Measurements from ENCODE around the gene EPS8L2.

EPS8L2 gene

DNA sequence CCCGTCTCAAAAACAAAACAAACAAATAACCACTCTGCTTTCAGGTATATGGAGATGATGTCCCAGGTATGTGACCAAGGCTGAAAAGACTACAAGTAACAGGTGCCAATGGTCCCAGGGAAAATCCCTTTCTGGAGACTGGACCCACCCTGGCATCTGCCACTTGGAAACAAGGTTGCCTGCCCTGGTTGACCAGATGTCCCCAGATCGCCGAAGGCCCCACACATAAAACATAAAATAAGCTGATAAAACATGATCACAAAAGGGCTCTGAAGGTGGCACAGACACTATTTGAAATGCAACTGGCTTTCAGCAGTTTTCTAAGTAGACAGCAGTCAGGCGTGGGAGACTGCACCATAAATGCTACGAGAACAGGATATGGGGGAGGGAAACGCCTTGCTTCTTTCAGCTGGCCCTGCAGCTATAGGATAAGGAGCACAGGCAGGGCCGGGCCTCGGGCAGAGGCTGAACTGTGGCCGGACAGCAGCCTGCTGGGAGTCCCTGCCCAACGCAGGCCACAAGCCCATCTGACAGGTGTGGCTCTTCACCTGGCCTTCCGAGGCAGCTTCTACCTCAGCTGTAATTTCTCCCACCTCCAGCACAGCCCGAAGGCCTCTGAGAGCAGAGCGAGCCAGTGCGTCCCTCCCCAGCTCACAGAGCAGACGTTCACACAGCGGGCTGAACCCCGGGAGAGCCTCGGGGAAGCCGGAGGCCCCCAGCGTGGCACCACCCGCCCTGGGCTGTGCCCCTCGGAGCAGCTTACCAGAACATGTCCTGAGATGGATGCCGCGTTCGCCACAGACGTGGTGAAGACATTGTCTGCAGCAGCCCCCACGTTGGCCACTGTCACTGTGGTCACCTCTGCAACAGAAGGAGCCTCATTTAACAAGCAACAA, 15.0 kb upstream of the EPS8L2 start:
- no peak for DNase-seq

GRCh38 chr11:691710-692590, 14.1 kb upstream of the EPS8L2 start:
- DNase-seq = no peak

DNA sequence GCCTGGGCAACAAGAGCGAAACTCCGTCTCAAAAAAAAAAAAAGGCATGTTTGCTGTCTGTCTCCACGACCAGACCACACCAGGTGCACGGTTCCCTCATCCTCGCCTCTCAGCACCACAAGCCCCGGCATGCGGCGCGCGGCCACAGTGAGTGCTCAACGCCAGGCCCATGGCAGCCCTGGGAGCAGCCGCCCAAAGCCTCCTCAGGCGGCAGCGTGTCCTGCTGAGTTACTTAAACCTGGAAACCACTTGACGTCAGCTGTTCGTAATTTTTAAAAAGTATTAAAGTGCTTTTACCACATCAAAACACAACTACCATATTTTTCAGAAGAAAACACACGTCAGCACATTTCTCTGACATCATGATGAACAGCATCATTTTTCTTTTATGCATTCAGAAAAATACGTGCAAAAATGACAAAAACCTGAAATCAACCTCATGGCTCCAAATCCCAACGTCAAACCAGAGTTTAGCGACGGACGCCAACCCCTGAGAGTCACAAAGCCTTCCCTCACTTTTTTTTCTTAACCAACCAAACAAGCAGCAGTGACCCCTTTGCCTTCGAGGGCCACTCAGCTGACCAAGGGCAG, 13.1 kb upstream of the EPS8L2 start:
- DNase-seq = no peak

- no peak for DNase-seq
Measured at GRCh38 chr11:693415-693831, 12.6 kb upstream of the EPS8L2 start.

- no peak for DNase-seq
Measured at GRCh38 chr11:693887-694562, 12.0 kb upstream of the EPS8L2 start.

GRCh38 chr11:694563-695287, 11.3 kb upstream of the EPS8L2 start, which contains the start of gene DEAF1:
Gene DEAF1 (minus strand): TSS chr11:695222. CDS start chr11:695047, 175 bp downstream.
- peak; percentile 99 for DNase-seq

DNA sequence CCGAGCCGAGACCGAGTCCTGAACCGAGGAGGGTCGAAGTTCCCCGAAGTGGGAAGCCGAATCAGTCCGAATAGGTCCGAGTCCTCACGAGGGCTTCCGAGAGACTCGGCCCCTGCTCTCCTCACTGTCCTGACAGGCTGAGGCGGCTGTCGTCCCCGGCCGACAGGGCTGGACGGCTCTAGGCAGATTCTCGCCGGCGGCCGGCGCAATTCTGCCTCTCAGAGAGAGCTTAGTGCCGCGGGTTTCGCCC, 10.8 kb upstream of the EPS8L2 start:
- no peak for DNase-seq

- peak; percentile 97 for DNase-seq
Measured at GRCh38 chr11:695538-696248, 10.3 kb upstream of the EPS8L2 start, which contains the start of gene TMEM80. Gene TMEM80 (plus strand): TSS chr11:695816. CDS start chr11:695828, 12 bp downstream.

GRCh38 chr11:696955-697491, 9.0 kb upstream of the EPS8L2 start:
- no peak for DNase-seq

- no peak for DNase-seq
Measured at GRCh38 chr11:697811-698311, 8.2 kb upstream of the EPS8L2 start.

DNA sequence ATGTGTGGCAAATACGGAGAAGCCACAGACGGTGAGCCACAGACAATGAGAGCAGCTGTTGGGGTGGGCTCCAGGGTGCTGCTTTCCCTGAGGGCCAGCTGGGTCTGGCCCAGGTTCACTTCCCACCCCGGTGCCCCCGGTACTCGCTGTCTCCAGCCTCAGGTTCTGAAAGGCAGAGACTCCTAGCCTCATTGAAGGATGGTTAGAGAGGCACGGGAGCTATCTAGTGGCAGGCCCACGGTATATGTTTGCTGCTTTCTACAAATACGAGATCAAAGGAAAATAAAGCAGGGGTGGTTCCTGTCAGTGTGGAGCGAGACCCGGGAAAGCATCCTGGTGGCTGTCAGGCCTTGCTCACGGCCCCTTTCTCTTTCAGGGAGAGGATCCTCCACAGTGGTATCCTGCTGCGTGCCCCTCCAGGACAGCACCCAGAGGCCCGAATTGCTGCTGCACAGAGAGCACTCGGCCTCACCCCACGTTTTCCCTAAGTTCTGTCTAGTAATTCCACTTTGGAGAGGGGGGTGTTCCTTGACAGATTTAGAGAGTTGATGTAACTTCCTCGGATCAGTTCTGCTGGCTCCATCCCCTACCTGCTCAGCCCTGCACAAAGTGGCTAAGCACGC, 7.4 kb upstream of the EPS8L2 start:
- DNase-seq = no peak

GRCh38 chr11:699116-699508, 6.9 kb upstream of the EPS8L2 start:
- DNase-seq = no peak

GRCh38 chr11:699753-700152, 6.3 kb upstream of the EPS8L2 start:
- no peak for DNase-seq

DNA sequence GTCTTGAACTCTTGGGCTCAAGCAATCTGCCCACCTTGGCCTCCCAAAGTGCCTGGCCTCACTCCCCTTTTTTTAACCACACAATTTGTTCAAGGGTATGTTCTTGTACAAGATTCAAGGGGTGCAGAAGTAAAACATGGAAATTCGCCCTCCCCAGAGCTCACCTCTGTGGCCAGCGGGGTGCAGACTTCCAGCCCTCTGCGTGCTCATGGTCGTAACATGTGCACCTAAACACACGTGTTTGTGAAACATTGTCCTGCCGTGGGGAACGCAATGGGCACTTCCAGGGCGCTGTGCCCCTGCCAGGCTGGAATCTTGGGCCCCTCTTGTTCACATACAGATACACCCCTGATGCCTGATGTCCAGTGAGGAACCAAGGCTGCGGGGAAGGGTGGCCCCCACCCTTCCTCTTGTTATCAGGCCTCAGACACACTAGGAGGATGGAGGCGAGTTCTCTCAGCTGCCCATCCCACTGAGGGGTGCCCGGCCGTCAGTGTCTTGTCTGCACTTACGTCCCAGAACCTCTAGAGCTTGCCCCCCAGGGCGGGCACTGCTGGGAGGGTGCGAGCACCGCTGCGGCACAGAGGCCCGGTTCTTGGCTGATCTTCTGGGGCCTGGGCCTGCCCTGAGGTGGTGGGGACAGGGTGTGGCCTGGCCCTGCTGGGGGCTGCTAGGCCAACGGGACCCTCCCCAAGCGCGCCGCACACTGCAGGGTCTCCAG, 4.1 kb upstream of the EPS8L2 start:
- DNase-seq = no peak

DNA sequence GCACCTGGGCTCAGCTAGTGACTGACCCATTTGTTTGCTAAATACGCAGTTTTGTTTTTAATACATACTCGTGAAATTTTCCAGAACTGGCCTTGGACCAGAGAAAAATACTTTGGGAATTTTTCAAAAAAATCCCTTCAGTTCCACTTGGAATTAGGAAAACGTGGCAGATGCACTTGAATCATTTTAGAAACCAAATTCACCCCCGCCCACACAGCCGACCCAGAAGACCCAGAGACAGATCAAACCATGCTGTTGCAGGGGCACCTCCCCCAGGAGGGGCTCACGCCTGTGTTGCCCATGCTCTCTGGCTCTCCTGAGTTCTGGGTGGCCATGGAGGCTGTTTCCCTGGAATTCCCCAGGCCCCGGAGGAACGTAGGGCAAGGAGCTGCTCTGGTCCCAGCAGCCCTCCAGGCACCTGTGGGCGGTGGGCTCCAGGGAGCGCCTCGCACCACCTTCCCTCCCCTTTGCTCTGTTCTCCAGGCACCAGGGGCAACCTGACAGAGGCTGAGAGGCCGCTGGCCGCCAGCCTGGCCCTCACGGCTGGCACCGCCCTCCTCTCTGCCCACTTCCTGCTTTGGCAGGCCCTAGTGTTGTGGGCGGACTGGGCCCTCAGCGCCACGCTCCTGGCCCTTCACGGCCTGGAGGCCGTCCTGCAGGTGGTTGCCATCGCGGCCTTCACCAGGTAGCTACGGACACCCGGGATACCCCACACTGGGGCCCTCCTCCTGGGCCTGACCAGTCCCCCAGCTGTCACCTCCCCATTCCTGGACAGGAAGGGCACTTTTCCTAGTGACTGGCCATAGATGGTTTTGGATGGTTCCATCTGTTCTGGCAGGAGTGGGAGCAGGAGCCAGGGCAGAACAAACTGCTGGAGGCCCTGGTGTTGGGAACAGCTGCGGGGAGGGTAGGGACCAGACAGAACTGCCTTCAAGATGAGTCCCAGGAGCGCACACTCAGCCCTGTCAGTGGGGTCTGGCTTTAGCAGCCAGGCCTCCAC, 3.3 kb upstream of the EPS8L2 start:
- no peak for DNase-seq

DNA sequence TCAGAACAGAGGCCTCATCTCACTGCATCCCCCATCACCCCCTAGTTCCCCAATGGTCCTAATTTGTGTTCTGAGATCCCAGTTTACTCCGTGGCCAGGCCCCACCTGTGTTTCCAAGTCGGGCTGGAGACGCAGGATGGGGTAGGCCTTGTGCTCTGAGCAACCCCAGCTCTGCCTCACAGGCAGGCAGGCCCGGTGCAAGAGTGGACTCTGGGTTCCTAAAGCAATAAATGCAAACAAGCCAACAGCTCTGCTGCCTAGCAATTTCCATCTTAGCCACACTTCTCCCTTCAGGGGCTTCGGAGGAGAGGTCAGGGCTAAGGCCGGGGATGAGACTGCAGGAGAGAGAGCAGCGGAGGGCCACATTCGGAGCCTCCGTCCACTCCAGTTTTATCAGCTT, 2.5 kb upstream of the EPS8L2 start:
- DNase-seq = no peak

GRCh38 chr11:704228-704674, 1.8 kb upstream of the EPS8L2 start:
- DNase-seq = no peak

Data from stimulated activated CD4-positive, alpha-beta T cell treated with anti-CD3 and anti-CD28 coated beads, Interleukin-12 subunit alpha, Interleukin-12 subunit beta, amount 100 ng/mL, for 4 hours (primary cell).